ENCODE measurements around the gene GRIN2D.

The GRIN2D gene

GRCh38 chr19:48344892-48345291, 48.6 kb upstream of the GRIN2D start (continued):
- TF ChIP-seq BCL11B (tag by site-specific recombination; IDR thresholded peaks at IDR 0.05; ENCODE audit: low read depth) (no peak), ZNF501 (tag by site-specific recombination; IDR thresholded peaks at IDR 0.05) (no peak), ZNF707 (tag by site-specific recombination; IDR thresholded peaks at IDR 0.05) (no peak), GLIS1 (tag by site-specific recombination; IDR thresholded peaks at IDR 0.05) (0 out of 2 replicates have a peak, but pooled peaks have one; percentile 28), ZNF76 (tag by site-specific recombination; IDR thresholded peaks at IDR 0.05; ENCODE audit: borderline replicate concordance, low read depth) (peak; percentile 66; the same call in 1 of the 2 replicates)
- TF ChIP-seq, protein P1, sequence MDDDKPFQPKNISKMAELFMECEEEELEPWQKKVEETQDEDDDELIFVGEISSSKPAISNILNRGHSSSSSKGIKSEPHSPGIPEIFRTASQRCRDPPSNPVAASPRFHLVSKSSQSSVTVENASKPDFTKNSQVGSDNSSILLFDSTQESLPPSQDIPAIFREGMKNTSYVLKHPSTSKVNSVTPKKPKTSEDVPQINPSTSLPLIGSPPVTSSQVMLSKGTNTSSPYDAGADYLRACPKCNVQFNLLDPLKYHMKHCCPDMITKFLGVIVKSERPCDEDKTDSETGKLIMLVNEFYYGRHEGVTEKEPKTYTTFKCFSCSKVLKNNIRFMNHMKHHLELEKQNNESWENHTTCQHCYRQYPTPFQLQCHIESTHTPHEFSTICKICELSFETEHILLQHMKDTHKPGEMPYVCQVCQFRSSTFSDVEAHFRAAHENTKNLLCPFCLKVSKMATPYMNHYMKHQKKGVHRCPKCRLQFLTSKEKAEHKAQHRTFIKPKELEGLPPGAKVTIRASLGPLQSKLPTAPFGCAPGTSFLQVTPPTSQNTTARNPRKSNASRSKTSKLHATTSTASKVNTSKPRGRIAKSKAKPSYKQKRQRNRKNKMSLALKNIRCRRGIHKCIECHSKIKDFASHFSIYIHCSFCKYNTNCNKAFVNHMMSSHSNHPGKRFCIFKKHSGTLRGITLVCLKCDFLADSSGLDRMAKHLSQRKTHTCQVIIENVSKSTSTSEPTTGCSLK (tag by site-specific recombination; IDR thresholded peaks at IDR 0.05): no peak
- TF ChIP-seq, protein P2, sequence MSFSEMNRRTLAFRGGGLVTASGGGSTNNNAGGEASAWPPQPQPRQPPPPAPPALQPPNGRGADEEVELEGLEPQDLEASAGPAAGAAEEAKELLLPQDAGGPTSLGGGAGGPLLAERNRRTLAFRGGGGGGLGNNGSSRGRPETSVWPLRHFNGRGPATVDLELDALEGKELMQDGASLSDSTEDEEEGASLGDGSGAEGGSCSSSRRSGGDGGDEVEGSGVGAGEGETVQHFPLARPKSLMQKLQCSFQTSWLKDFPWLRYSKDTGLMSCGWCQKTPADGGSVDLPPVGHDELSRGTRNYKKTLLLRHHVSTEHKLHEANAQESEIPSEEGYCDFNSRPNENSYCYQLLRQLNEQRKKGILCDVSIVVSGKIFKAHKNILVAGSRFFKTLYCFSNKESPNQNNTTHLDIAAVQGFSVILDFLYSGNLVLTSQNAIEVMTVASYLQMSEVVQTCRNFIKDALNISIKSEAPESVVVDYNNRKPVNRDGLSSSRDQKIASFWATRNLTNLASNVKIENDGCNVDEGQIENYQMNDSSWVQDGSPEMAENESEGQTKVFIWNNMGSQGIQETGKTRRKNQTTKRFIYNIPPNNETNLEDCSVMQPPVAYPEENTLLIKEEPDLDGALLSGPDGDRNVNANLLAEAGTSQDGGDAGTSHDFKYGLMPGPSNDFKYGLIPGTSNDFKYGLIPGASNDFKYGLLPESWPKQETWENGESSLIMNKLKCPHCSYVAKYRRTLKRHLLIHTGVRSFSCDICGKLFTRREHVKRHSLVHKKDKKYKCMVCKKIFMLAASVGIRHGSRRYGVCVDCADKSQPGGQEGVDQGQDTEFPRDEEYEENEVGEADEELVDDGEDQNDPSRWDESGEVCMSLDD (tag by site-specific recombination; IDR thresholded peaks at IDR 0.05): no peak

- TF ChIP-seq, protein P3, sequence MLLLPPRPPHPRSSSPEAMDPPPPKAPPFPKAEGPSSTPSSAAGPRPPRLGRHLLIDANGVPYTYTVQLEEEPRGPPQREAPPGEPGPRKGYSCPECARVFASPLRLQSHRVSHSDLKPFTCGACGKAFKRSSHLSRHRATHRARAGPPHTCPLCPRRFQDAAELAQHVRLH (tag by site-specific recombination; IDR thresholded peaks at IDR 0.05): no peak
- TF ChIP-seq ZNF76 (tag by site-specific recombination; IDR thresholded peaks at IDR 0.05; ENCODE audit: borderline replicate concordance, low read depth): no peak
- TF ChIP-seq ZNF133 (tag by site-specific recombination; IDR thresholded peaks at IDR 0.05): no peak
- no peak for TF ChIP-seq ZNF138 (tag by site-specific recombination; IDR thresholded peaks at IDR 0.05; ENCODE audit: borderline replicate concordance)
- ChIA-PET POLR2A (no interaction called here), CTCF (interaction anchor here (0.6 to 1.6 kb wide), 3 partner anchors 9 to 49 kb away, joined by 3 to 6 read pairs (median 3); no protein-coding TSS in a partner anchor)
- Histone ChIP-seq H3K4me1 (ENCODE audit: control insufficient read depth, insufficient read depth, low read length) (no peaks in the 10 kb centered on the region), H3K27ac (ENCODE audit: extremely low read depth, low read depth, low read length) (no peak overlapping the region), H3K9me3 (ENCODE audit: control insufficient read depth, insufficient read depth, low read depth, low read length) (no peaks in the 10 kb centered on the region), H3K36me3 (ENCODE audit: control insufficient read depth in 2 of 2, insufficient read depth in 1 of 2, low read length in 2 of 2) (no peaks in the 10 kb centered on the region; a peak in 1 of 3 replicates), H3K4me3 (ENCODE audit: low read depth, low read length) (no peak overlapping the region)
Measured at GRCh38 chr19:48346191-48346590, 47.3 kb upstream of the GRIN2D start.

GRCh38 chr19:48348045-48348444, 45.4 kb upstream of the GRIN2D start:
- CTCF ChIA-PET: interaction anchor here (0.6 to 1.6 kb wide), 8 partner anchors 7 to 236 kb away, joined by 3 to 6 read pairs (median 4); no protein-coding TSS in a partner anchor

More at GRCh38 chr19:48348045-48348444, 45.4 kb upstream of the GRIN2D start:
- Histone ChIP-seq H3K4me3 (ENCODE audit: low read depth, low read length) (no peak overlapping the region), H3K27ac (ENCODE audit: extremely low read depth, low read depth, low read length) (no peak overlapping the region), H3K4me1 (ENCODE audit: control insufficient read depth, insufficient read depth, low read length) (no peaks in the 10 kb centered on the region), H3K9me3 (ENCODE audit: control insufficient read depth, insufficient read depth, low read depth, low read length) (no peaks in the 10 kb centered on the region), H3K36me3 (ENCODE audit: control insufficient read depth in 2 of 2, insufficient read depth in 1 of 2, low read length in 2 of 2) (no peaks in the 10 kb centered on the region; a peak in 1 of 3 replicates)
- POLR2A ChIA-PET: interaction anchor here (0.6 kb wide), 2 partner anchors 9 to 613 kb away, joined by 5 to 6 read pairs; no protein-coding TSS in a partner anchor
- TF ChIP-seq PRDM4 (tag by site-specific recombination; IDR thresholded peaks at IDR 0.05) (no peak), TCF7L2 (IDR thresholded peaks at IDR 0.05; ENCODE audit: borderline replicate concordance, low read depth, low read length) (no peak), ZNF404 (tag by site-specific recombination; IDR thresholded peaks at IDR 0.05) (no peak), ZNF48 (tag by site-specific recombination; IDR thresholded peaks at IDR 0.05) (no peak), GLIS1 (tag by site-specific recombination; IDR thresholded peaks at IDR 0.05) (no peak), ZNF510 (tag by site-specific recombination; IDR thresholded peaks at IDR 0.05; ENCODE audit: insufficient replicate concordance) (no peak), ZNF473 (tag by site-specific recombination; IDR thresholded peaks at IDR 0.05) (no peak)
